ENCODE measurements around the gene SOD2.

DNA sequence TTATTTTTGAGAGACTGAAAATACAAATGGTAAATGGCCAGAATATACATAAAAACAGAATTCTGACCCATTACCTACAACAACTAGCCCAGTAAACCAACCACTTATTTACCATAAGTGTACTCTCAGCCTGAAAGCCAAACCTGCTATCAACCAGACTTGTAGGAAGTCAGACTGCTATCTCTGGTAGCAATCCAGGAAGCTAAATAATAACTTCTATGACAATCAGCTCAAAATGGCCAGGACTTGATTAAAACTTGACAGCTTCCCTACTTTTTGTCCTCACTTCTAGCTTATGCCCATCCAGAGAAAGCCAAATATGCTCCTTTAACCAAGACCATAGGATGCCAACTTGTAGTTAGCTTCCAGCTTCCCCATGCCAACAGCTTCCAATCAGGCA is 29.6 kb upstream of the SOD2 start:
- TF ChIP-seq, protein P1, sequence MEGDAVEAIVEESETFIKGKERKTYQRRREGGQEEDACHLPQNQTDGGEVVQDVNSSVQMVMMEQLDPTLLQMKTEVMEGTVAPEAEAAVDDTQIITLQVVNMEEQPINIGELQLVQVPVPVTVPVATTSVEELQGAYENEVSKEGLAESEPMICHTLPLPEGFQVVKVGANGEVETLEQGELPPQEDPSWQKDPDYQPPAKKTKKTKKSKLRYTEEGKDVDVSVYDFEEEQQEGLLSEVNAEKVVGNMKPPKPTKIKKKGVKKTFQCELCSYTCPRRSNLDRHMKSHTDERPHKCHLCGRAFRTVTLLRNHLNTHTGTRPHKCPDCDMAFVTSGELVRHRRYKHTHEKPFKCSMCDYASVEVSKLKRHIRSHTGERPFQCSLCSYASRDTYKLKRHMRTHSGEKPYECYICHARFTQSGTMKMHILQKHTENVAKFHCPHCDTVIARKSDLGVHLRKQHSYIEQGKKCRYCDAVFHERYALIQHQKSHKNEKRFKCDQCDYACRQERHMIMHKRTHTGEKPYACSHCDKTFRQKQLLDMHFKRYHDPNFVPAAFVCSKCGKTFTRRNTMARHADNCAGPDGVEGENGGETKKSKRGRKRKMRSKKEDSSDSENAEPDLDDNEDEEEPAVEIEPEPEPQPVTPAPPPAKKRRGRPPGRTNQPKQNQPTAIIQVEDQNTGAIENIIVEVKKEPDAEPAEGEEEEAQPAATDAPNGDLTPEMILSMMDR (conservative IDR thresholded peaks at IDR 0.05; ENCODE audit: low read depth, low read length) = no peak
- TF ChIP-seq EZH2 (IDR thresholded peaks at IDR 0.05; ENCODE audit: low read length, unreplicated experiment) (no peak), EZH2phosphoT487 (IDR thresholded peaks at IDR 0.05; ENCODE audit: borderline replicate concordance, low read length) (no peak)

Data from PC-3 (cell line).